Upper lobe of left lung (tissue), 4 donors: ENCODE results near the gene IL1RAPL2.

ENCODE experiments used
- EP300 ChIP-seq, 4 donors: sonication (generic); formaldehyde crosslinking; IDR thresholded peaks; one replicate each; pipeline ENCODE4 v1.5.1; 2017; ENCODE audit warnings: antibody characterized with exemption in 4 of 4, control low read depth in 2 of 4
- POLR2A ChIP-seq, 4 donors: fragments of 450-650 bp; IDR thresholded peaks; one replicate each; pipeline ENCODE4 v1.5.1; 2016 to 2017; ENCODE audit warnings: antibody characterized with exemption in 4 of 4, mild to moderate bottlenecking in 2 of 4
- POLR2AphosphoS5 ChIP-seq, 2 donors: sonication (generic); formaldehyde crosslinking; IDR thresholded peaks; one replicate each; pipeline ENCODE4 v1.5.1; 2017; ENCODE audit warnings: antibody characterized with exemption in 2 of 2
- TF ChIP-seq, protein P1 (sequence below), 6 experiments: fragments of 450-650 bp in 4 of 6; fragments of 200-600 bp in 2 of 6; sonication (generic) in 2 of 6; IDR thresholded peaks; one replicate each; pipeline ENCODE4 v1.5.1; 2016 to 2019; ENCODE audit warnings: antibody characterized with exemption in 6 of 6

DNA sequence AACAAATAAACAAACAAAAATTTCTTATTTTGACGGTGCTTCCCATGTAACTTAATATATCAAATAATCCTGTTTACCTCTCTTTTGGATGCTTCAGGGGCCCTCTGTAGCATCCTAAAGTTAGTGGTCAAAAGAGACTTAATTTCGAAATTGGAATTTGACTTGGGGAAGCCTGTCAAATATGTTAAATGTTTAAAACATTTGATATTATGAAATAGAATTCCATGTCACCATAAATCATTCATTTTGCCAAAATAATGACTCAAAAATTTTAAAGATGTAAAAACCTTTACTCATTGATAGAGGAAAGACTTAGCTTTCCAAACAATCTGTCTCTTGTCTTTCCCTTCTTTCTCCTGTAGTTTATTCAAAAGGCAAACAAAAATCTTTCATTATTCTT is 675.1 kb downstream of the IL1RAPL2 start:
- TF ChIP-seq, protein P1, sequence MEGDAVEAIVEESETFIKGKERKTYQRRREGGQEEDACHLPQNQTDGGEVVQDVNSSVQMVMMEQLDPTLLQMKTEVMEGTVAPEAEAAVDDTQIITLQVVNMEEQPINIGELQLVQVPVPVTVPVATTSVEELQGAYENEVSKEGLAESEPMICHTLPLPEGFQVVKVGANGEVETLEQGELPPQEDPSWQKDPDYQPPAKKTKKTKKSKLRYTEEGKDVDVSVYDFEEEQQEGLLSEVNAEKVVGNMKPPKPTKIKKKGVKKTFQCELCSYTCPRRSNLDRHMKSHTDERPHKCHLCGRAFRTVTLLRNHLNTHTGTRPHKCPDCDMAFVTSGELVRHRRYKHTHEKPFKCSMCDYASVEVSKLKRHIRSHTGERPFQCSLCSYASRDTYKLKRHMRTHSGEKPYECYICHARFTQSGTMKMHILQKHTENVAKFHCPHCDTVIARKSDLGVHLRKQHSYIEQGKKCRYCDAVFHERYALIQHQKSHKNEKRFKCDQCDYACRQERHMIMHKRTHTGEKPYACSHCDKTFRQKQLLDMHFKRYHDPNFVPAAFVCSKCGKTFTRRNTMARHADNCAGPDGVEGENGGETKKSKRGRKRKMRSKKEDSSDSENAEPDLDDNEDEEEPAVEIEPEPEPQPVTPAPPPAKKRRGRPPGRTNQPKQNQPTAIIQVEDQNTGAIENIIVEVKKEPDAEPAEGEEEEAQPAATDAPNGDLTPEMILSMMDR (IDR thresholded peaks at IDR 0.05) = no peak
- no peak for TF ChIP-seq POLR2AphosphoS5 (IDR thresholded peaks at IDR 0.05)
- TF ChIP-seq POLR2A (IDR thresholded peaks at IDR 0.05) = no peak
- no peak for TF ChIP-seq EP300 (IDR thresholded peaks at IDR 0.05)
